DND-41 (cell line): ENCODE data around the gene KDSR.

ENCODE experiments used
- ATAC-seq: fragments of 200-7000 bp; cut with Tn5 transposase; 3 replicates; pipeline ENCODE4 v1.9.1; 2021; ENCODE audit warnings: low read depth; ENCODE audit not compliant: insufficient read depth
- DNase-seq: peaks from one replicate; pipeline ENCODE4 v3.0.0-alpha.2; 2020
- H2AFZ ChIP-seq: 2 replicates; pipeline ENCODE4 v1.6.0; 2012; ENCODE audit warnings: low read depth, low read length
- H3K27ac ChIP-seq: 2 replicates; pipeline ENCODE4 v1.5.1; 2012; ENCODE audit warnings: low read length, inconsistent platforms
- H3K27me3 ChIP-seq: fragments of 200-600 bp; sonication (generic); 2 replicates; pipeline ENCODE4 v1.6.0; 2012; ENCODE audit warnings: low read length, mild to moderate bottlenecking, inconsistent platforms; ENCODE audit not compliant: insufficient read depth, poor library complexity
- H3K36me3 ChIP-seq: 2 replicates; pipeline ENCODE4 v1.5.1; 2012; ENCODE audit warnings: low read length, inconsistent platforms; ENCODE audit not compliant: insufficient read depth
- H3K4me1 ChIP-seq: 2 replicates; pipeline ENCODE4 v1.5.1; 2012; ENCODE audit warnings: mild to moderate bottlenecking, low read length; ENCODE audit not compliant: insufficient read depth
- H3K4me2 ChIP-seq: 2 replicates; pipeline ENCODE4 v1.6.0; 2012; ENCODE audit warnings: mild to moderate bottlenecking, moderate library complexity, low read length, inconsistent platforms; ENCODE audit not compliant: insufficient read depth
- H3K4me3 ChIP-seq, 2 experiments: fragments of 200-600 bp in 1 of 2; shearing (Covaris generic) in 1 of 2; 2 replicates each; pipeline ENCODE4 v1.5.1; 2012 to 2016; ENCODE audit warnings: inconsistent platforms in 2 of 2, low read length in 2 of 2, mild to moderate bottlenecking in 2 of 2, low read depth in 1 of 2, moderate library complexity in 1 of 2
- H3K79me2 ChIP-seq: 2 replicates; pipeline ENCODE4 v1.6.0; 2012; ENCODE audit warnings: low read length, inconsistent platforms; ENCODE audit not compliant: insufficient read depth
- H3K9ac ChIP-seq: 2 replicates; pipeline ENCODE4 v1.6.0; 2012; ENCODE audit warnings: low read depth, mild to moderate bottlenecking, inconsistent platforms, low read length, moderate library complexity
- H3K9me3 ChIP-seq: 2 replicates; pipeline ENCODE4 v1.5.1; 2012; ENCODE audit warnings: low read length, moderate library complexity, mild to moderate bottlenecking, inconsistent platforms; ENCODE audit not compliant: insufficient read depth, severe bottlenecking
- H4K20me1 ChIP-seq: 2 replicates; pipeline ENCODE4 v1.6.0; 2012; ENCODE audit warnings: low read length; ENCODE audit not compliant: insufficient read depth
- CTCF ChIP-seq: IDR thresholded peaks from 2 replicates; pipeline ENCODE4 v1.5.1; 2012; ENCODE audit warnings: borderline replicate concordance, low read length, moderate library complexity, mild to moderate bottlenecking; ENCODE audit not compliant: poor library complexity, severe bottlenecking; ENCODE audit errors: extremely low read depth
- EZH2 ChIP-seq: IDR thresholded peaks from 3 replicates; pipeline ENCODE4 v1.6.1; 2012; ENCODE audit warnings: borderline replicate concordance, low read depth, mild to moderate bottlenecking, moderate library complexity, low read length, inconsistent platforms; ENCODE audit not compliant: severe bottlenecking

Gene KDSR

GRCh38 chr18:63320123-63320974 lies 46.7 kb downstream of the KDSR start:
- no peak for TF ChIP-seq EZH2
- TF ChIP-seq CTCF, result peak; percentile 38
- Histone ChIP-seq H4K20me1 (peaks cover 30% of the 10 kb centered on the region), H3K4me1 (peaks cover 49% of the 10 kb centered on the region), H3K9me3 (no peaks in the 10 kb centered on the region), H3K4me2 (peak overlapping the region; percentile 74), H3K9ac (peak overlapping the region; percentile 79), H3K27ac (peak overlapping the region; percentile 90), H2AFZ (peak overlapping the region; percentile 75), H3K36me3 (peaks cover 15% of the 10 kb centered on the region), H3K4me3 (peak overlapping the region; percentile 33 to 75; a peak in 3 of 4 replicates), H3K27me3 (no peaks in the 10 kb centered on the region), H3K79me2 (peaks cover 56% of the 10 kb centered on the region)
- peak; percentile 77 for ATAC-seq
- peak; percentile 92 for DNase-seq

GRCh38 chr18:63319383-63320122 lies 47.5 kb downstream of the KDSR start, which contains the start of gene BCL2:
TSS of gene BCL2 (minus strand) at chr18:63319769.
- peaks cover 38% of the 10 kb centered on the region for H4K20me1 ChIP-seq
- H3K79me2 ChIP-seq, result peaks cover 64% of the 10 kb centered on the region
- peak; percentile 36 for ATAC-seq
- peaks cover 21% of the 10 kb centered on the region for H3K36me3 ChIP-seq
- H3K27me3 ChIP-seq, result no peaks in the 10 kb centered on the region
- no peaks in the 10 kb centered on the region for H3K9me3 ChIP-seq
- DNase-seq, result peak; percentile 72
- H3K9ac ChIP-seq, result peak within 1 kb of the TSS; percentile 79
- peak within 1 kb of the TSS; percentile 75 to 95 for H3K4me3 ChIP-seq
- peak within 1 kb of the TSS; percentile 75 for H2AFZ ChIP-seq
- H3K4me1 ChIP-seq, result peaks cover 57% of the 10 kb centered on the region
- TF ChIP-seq EZH2 (no peak), CTCF (no peak)
- H3K4me2 ChIP-seq, result peak within 1 kb of the TSS; percentile 84
- peak within 1 kb of the TSS; percentile 95 for H3K27ac ChIP-seq

- Histone ChIP-seq H3K36me3 (peaks cover 27% of the 10 kb centered on the region), H4K20me1 (peaks cover 44% of the 10 kb centered on the region), H3K27me3 (no peaks in the 10 kb centered on the region), H3K4me3 (peak overlapping the region; percentile 75 to 95), H3K9me3 (no peaks in the 10 kb centered on the region), H2AFZ (no peak overlapping the region), H3K4me1 (peaks cover 63% of the 10 kb centered on the region), H3K27ac (peak overlapping the region; percentile 95), H3K4me2 (peak overlapping the region; percentile 84), H3K9ac (peak overlapping the region; percentile 78), H3K79me2 (peaks cover 70% of the 10 kb centered on the region)
- no peak for TF ChIP-seq CTCF
- TF ChIP-seq EZH2, result no peak
- DNase-seq (no peak), ATAC-seq (no peak)
Observed at GRCh38 chr18:63318889-63319382, 48.1 kb downstream of the KDSR start.
